Retinal pigment epithelial cell (primary cell): ENCODE measurements around the gene ACY1.
"Not testable (repeated sequence)": the region's sequence is repeated elsewhere in the genome, so short reads cannot be mapped to it uniquely, and the experiment has no call there.

Experiments used
- DNase-seq: peaks from one replicate; pipeline ENCODE4 v3.0.0-alpha.2; 2010; ENCODE audit warnings: low read depth
- H3K4me3 ChIP-seq: 2 replicates; pipeline ENCODE4 v1.5.1; 2011; ENCODE audit warnings: mild to moderate bottlenecking, low read length, control low read depth, moderate library complexity
- TF ChIP-seq, protein P1 (sequence below): conservative IDR thresholded peaks from 2 replicates; pipeline ENCODE4 v1.5.1; 2011; ENCODE audit warnings: low read depth, low read length, control low read depth, inconsistent platforms

The ACY1 gene

GRCh38 chr3:51988286-51989146 lies 5.2 kb downstream of the ACY1 start:
- TF ChIP-seq, protein P1, sequence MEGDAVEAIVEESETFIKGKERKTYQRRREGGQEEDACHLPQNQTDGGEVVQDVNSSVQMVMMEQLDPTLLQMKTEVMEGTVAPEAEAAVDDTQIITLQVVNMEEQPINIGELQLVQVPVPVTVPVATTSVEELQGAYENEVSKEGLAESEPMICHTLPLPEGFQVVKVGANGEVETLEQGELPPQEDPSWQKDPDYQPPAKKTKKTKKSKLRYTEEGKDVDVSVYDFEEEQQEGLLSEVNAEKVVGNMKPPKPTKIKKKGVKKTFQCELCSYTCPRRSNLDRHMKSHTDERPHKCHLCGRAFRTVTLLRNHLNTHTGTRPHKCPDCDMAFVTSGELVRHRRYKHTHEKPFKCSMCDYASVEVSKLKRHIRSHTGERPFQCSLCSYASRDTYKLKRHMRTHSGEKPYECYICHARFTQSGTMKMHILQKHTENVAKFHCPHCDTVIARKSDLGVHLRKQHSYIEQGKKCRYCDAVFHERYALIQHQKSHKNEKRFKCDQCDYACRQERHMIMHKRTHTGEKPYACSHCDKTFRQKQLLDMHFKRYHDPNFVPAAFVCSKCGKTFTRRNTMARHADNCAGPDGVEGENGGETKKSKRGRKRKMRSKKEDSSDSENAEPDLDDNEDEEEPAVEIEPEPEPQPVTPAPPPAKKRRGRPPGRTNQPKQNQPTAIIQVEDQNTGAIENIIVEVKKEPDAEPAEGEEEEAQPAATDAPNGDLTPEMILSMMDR = no peak
- DNase-seq = no peak
- no peak overlapping the region for H3K4me3 ChIP-seq

DNA sequence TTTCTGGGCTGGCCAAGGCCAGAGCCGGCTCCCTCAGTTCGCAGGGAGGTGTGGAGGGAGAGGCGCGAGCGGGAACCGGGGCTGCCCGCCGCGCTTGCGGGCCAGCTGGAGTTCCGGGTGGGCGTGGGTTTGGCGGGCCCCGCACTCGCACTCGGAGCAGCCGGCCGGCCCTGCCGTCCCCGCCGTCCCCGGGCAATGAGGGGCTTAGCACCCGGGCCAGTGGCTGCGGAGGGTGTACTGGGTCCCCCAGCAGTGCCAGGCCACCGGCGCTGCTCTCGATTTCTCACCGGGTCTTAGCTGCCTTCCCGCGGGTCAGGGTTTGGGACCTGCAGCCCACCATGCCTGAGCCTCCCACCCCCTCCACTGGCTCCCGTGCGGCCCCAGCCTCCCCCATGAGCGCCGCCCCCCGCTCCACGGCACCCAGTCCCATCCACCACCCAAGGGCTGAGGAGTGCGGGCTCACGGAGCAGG lies 7.2 kb downstream of the ACY1 start:
- not testable (repeated sequence) for DNase-seq, H3K4me3 ChIP-seq

DNA sequence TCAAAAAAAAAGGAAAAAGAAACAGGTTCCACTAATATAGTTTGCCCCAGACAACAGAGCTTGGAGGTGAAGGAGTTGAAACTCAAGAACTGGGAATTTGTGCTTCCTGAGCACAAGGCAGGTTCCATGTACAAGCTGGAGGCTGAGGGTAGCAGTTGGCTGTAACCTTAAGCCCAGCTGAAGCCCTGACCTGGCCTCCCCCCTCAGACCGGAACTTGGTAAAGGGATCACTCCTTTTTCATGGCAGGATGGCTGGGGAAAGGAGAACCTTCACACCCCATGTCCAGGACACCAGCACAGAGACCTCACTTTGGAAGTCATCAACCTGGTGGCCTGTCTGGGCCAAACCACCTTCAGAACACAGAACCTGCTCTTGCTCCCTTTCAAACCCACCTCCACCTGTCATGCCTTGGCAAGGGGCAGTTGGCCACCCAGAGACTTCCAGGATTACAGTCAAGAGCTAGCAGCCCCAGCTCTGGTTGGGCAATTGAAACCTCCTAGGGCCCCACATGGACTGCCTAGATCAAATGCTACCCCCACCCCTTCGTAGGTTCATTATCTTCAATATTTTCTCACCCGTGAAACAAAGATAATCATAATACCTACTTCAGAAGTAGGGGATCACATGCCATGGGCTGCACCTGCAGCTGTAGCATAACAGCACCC lies 8.8 kb downstream of the ACY1 start:
- TF ChIP-seq, protein P1 = no peak
- H3K4me3 ChIP-seq = no peak overlapping the region
- DNase-seq = no peak

DNA sequence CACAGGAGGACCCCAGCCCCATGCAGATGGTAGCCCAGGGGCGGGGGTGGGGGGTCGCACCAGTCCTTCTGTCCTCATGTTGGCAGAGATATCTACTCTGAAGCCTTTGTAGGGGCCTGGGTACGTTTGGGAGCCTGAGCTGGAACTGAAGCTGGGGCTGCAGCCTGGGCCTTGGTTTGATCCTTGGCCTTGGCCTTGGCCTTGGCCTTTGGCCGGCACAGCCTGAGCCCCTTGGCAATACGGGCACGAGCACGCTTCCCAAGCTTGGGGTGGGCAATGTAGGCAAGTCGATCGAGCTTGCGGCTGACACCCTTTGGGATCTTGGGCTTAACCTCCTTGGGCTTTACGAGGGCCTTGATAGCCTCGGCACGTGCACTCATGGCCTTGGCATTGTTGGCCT lies 10.3 kb downstream of the ACY1 start:
- DNase-seq, H3K4me3 ChIP-seq: not testable (repeated sequence)

GRCh38 chr3:51994530-51994929 lies 11.2 kb downstream of the ACY1 start:
- peak overlapping the region; percentile 100 for H3K4me3 ChIP-seq
- TF ChIP-seq, protein P1 = no peak
- DNase-seq = no peak

GRCh38 chr3:51995346-51996163 lies 12.2 kb downstream of the ACY1 start, which contains the start of gene RPL29:
TSS of gene RPL29 (minus strand) at chr3:51995895. CDS start at chr3:51995461, 434 bp downstream.
- peak within 1 kb of the TSS; percentile 100 for H3K4me3 ChIP-seq
- TF ChIP-seq, protein P1 = peak; percentile 15
- DNase-seq = peak; percentile 86

- no peak for DNase-seq
- H3K4me3 ChIP-seq = no peak overlapping the region
- TF ChIP-seq, protein P1 = no peak
Observed at GRCh38 chr3:51997172-51997571, 13.8 kb downstream of the ACY1 start.
